Cardiac muscle cell (in vitro differentiated cells and primary cell): ENCODE data around the gene TAF5L. TPM values are rescaled to one million over a fixed set of nuclear protein-coding genes. Genes with fewer than 3 reads are reported as not detected.

ENCODE experiments used
- DNase-seq, 2 donors: peaks; one replicate each; pipeline versions ENCODE4 v3.0.0 to v3.0.0-alpha.2; 2010 to 2017; ENCODE audit warnings: low read depth in 1 of 2, low spot score in 1 of 2
- H3K27ac ChIP-seq: fragments of 200-600 bp; sonication (generic); 2 replicates; pipeline ENCODE4 v1.5.1; 2016
- H3K27me3 ChIP-seq: fragments of 200-600 bp; sonication (generic); 2 replicates; pipeline ENCODE4 v1.6.0; 2016; ENCODE audit warnings: control low read depth
- H3K36me3 ChIP-seq: fragments of 200-600 bp; sonication (generic); 2 replicates; pipeline ENCODE4 v1.5.1; 2016; ENCODE audit warnings: control low read depth
- H3K4me1 ChIP-seq: fragments of 200-600 bp; sonication (generic); 2 replicates; pipeline ENCODE4 v1.8.1; 2017; ENCODE audit warnings: low read depth, mild to moderate bottlenecking, mixed run types
- H3K4me3 ChIP-seq: fragments of 200-600 bp; sonication (generic); 2 replicates; pipeline ENCODE4 v1.5.1; 2016; ENCODE audit warnings: mild to moderate bottlenecking
- H3K9me3 ChIP-seq: fragments of 200-600 bp; sonication (generic); 2 replicates; pipeline ENCODE4 v1.5.1; 2017; ENCODE audit warnings: low read depth, mild to moderate bottlenecking, control low read depth
- polyA plus RNA-seq: library from polyadenylated mRNA; unstranded; fragments of >200 nt; fragmentation: Nextera tagmentation; extraction: Ambion mirVana; gene quantifications from 2 replicates; pipeline ENCODE4 v1.2.1, GENCODE V29; 2016
- total RNA-seq: library from RNA; depleted of rRNA; stranded (reverse); fragments of >200 nt; gene quantifications from 2 replicates; pipeline ENCODE4 v1.2.3, GENCODE V29; 2016
- TF ChIP-seq, protein P1 (sequence below): IDR thresholded peaks from 2 replicates; pipeline ENCODE4 v1.5.1; 2012; ENCODE audit warnings: low read depth, mild to moderate bottlenecking, low read length

TAF5L gene
- total and polyA plus RNA-seq, 2 experiments from 2014 or later = 2.5 to 9.6 TPM

DNA sequence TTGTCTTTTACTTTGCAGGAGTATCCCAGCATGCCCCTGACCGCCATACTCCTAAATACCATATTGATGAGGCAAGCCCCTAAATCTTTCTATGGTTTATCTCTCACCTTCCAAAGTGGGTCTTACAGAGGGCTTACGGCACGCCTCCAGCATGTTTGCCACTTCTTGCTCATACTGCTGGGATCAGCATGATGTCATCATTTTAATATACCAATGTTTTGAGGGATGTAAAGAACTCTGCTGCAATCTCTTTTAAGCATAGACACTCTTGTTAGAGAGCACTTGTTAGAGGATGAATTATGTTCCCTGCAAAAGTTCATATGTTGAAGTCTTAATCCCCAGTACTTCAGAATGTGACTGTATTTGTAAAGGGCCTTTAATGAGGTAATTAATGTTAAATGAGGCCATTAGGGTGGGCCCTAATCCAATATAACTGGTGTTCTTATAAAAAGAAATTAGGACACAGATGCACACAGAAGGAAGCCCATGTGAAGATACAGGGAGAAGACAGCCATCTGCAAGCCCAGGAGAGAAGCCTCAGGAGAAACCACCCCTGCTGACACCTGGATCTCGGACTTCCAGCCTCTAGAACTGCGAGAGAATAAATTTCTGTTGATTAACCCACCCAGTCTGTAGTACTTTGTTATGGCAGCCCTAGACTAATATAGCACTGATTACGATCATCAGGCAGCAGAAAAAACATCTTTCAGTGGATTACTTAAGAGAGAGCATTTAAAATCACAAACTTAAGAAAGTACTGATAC, 51.1 kb downstream of the TAF5L start:
- Histone ChIP-seq H3K9me3 (no peaks in the 10 kb centered on the region), H3K36me3 (no peaks in the 10 kb centered on the region), H3K4me1 (peaks cover 9% of the 10 kb centered on the region), H3K4me3 (no peak overlapping the region), H3K27ac (no peak overlapping the region), H3K27me3 (no peaks in the 10 kb centered on the region)
- TF ChIP-seq, protein P1, sequence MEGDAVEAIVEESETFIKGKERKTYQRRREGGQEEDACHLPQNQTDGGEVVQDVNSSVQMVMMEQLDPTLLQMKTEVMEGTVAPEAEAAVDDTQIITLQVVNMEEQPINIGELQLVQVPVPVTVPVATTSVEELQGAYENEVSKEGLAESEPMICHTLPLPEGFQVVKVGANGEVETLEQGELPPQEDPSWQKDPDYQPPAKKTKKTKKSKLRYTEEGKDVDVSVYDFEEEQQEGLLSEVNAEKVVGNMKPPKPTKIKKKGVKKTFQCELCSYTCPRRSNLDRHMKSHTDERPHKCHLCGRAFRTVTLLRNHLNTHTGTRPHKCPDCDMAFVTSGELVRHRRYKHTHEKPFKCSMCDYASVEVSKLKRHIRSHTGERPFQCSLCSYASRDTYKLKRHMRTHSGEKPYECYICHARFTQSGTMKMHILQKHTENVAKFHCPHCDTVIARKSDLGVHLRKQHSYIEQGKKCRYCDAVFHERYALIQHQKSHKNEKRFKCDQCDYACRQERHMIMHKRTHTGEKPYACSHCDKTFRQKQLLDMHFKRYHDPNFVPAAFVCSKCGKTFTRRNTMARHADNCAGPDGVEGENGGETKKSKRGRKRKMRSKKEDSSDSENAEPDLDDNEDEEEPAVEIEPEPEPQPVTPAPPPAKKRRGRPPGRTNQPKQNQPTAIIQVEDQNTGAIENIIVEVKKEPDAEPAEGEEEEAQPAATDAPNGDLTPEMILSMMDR = no peak
- no peak for DNase-seq

DNA sequence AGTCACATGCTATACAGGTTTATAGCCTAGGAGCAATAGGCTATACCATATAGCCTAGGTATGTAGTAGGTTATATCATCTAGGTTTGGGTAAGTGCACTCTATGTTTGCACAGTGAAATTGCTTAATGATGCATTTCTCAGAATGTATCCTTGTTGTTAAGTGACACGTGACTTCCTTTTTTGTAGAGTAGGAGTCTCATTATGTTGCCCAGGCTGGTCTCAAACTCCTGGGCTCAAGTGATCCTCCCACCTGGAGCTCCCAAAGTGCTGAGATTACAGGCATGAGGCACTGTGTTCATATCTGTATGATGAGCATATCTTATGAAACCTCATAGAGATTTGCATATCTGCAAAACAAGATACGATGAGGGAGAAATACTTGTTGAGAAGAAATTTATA, 53.6 kb downstream of the TAF5L start:
- Histone ChIP-seq H3K9me3 (no peaks in the 10 kb centered on the region), H3K4me3 (no peak overlapping the region), H3K4me1 (no peaks in the 10 kb centered on the region), H3K27me3 (no peaks in the 10 kb centered on the region), H3K36me3 (no peaks in the 10 kb centered on the region), H3K27ac (no peak overlapping the region)
- TF ChIP-seq, protein P1 = no peak
- DNase-seq = no peak

DNA sequence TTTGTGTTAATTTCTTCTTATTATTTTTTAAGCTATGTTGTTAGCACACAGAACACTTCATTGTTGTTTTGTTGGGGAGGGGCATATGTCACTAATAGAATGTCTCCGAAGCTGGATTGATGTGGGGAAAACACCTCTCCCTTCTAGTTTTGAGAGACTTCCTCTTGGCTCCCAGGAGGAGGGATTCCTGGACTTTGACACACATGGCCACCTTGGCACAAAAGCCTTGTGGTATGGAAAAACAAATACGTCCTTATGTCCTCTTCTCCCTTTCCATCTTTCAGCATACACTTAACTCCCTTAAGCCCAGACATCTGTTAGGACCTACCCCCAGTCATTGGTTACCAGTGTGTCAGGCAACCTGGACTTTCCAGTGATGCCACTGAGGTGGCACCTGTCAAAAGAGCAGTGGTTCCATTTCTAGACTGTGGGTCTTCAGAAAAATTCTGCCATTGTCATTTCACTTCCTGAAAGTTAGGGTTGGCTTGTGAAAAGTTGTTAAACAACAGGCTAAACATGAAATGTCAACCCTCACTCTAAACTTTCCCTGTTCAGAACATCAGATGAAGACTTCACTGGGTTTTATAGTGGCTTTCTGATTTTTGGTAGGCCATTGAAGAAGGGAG, 54.9 kb downstream of the TAF5L start:
- H3K4me1 ChIP-seq = no peaks in the 10 kb centered on the region
- no peak for DNase-seq
- no peaks in the 10 kb centered on the region for H3K27me3 ChIP-seq
- TF ChIP-seq, protein P1 = no peak
- H3K36me3 ChIP-seq = no peaks in the 10 kb centered on the region
- H3K9me3 ChIP-seq = no peaks in the 10 kb centered on the region
- H3K27ac ChIP-seq = no peak overlapping the region
- H3K4me3 ChIP-seq = no peak overlapping the region

DNA sequence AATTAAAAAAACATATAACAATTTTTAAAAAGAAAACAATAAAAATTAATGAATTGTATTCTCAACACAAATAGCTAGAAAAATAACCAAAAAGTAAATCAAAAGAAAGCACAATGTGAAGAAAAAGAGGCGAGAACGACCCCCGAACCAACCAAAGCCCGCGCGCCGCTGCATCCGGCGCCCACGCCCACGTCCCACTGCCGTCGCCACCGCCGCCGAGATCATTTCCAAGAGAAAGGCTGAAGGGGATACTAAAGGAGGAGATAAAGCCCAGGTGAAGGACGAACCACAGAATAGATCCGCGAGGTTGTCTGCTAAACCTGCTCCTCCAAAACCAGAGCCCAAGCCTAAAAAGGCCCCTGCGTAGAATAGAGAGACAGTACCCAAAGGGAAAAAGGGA, 55.6 kb downstream of the TAF5L start:
- no peaks in the 10 kb centered on the region for H3K9me3 ChIP-seq
- H3K4me3 ChIP-seq = no peak overlapping the region
- TF ChIP-seq, protein P1 = no peak
- no peak overlapping the region for H3K27ac ChIP-seq
- no peak for DNase-seq
- no peaks in the 10 kb centered on the region for H3K36me3 ChIP-seq
- no peaks in the 10 kb centered on the region for H3K27me3 ChIP-seq
- no peaks in the 10 kb centered on the region for H3K4me1 ChIP-seq

DNA sequence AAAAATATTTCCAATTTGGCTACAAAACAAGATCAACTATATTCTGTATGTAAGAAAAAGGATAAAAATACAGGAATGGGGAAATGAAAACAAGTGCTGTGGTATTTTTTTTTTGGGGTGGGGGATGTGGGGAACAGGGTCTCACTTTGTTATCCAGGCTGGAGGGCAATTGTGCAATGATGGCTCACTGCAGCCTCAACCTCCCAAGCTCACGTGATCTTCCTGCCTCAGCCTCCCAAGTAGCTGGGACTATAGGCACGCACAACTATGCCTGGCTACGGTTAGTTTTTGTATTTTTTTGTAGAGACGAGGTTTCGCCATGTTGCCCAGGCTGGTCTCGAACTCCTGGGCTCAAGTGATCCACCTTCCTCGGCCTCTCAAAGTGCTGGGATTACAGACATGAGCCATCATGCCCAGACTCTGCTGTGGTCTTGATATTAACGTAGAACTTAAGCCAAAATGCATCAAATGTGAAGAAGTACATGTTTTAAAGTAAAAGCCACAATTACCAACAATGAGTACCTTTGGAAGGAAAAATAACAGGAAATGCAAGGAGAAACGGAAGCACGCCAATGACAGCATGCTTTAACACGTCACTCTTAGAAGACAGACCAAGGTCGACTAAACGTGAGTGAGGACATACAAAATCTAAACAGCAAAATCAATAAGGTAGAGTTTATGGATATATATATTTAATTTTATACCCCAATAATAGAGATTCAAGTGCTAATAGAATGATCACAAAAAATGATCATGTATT, 58.6 kb downstream of the TAF5L start:
- peaks cover 12% of the 10 kb centered on the region for H3K4me1 ChIP-seq
- no peak overlapping the region for H3K27ac ChIP-seq
- no peak overlapping the region for H3K4me3 ChIP-seq
- no peak for DNase-seq
- H3K27me3 ChIP-seq = no peaks in the 10 kb centered on the region
- TF ChIP-seq, protein P1 = no peak
- no peaks in the 10 kb centered on the region for H3K36me3 ChIP-seq
- H3K9me3 ChIP-seq = no peaks in the 10 kb centered on the region
